Thyroid gland (tissue), 4 donors: ENCODE data around the gene AMN.

Source experiments
- CTCF ChIP-seq, 6 experiments: fragments of 200-600 bp in 3 of 6; fragments of 450-650 bp in 3 of 6; sonication (generic) in 3 of 6; IDR thresholded peaks; one replicate each; pipeline ENCODE4 v1.5.1; 2016 to 2019; ENCODE audit warnings: antibody characterized with exemption in 6 of 6, mild to moderate bottlenecking in 2 of 6, inconsistent platforms in 1 of 6, moderate library complexity in 1 of 6
- POLR2A ChIP-seq, 2 donors: fragments of 450-650 bp; IDR thresholded peaks; one replicate each; pipeline ENCODE4 v1.6.1; 2017; ENCODE audit warnings: antibody characterized with exemption in 2 of 2, mild to moderate bottlenecking in 2 of 2, moderate library complexity in 1 of 2

DNA sequence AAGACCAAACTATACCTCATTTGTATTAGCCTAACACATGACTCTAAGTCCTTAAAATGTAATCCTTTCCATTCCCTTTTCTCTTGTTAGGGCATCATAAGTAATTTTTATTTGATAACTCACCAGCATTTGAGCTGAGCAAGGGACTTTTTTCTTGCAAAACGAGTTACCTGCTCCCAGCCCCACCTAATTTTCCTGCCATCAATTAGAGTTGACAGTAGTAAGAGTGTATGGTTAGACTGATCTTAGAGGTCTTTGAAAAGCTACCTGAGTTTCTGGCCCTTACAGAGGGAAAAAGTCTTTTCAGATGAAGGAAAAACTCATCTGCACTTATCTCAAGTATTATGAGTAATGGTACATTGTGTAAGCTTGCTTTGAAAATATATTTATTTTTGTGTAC is 33.7 kb upstream of the AMN start:
- TF ChIP-seq CTCF (IDR thresholded peaks at IDR 0.05) (no peak), POLR2A (IDR thresholded peaks at IDR 0.05) (no peak)
